CD1c-positive myeloid dendritic cell (primary cell): ENCODE results near the gene HSPB7.
"Not testable (repeated sequence)": the region's sequence is repeated elsewhere in the genome, so short reads cannot be mapped to it uniquely, and the experiment has no call there.

Experiments used
- DNase-seq: peaks from one replicate; pipeline ENCODE4 v3.0.0-alpha.2; 2016; ENCODE audit errors: extremely low spot score

The HSPB7 gene

DNA sequence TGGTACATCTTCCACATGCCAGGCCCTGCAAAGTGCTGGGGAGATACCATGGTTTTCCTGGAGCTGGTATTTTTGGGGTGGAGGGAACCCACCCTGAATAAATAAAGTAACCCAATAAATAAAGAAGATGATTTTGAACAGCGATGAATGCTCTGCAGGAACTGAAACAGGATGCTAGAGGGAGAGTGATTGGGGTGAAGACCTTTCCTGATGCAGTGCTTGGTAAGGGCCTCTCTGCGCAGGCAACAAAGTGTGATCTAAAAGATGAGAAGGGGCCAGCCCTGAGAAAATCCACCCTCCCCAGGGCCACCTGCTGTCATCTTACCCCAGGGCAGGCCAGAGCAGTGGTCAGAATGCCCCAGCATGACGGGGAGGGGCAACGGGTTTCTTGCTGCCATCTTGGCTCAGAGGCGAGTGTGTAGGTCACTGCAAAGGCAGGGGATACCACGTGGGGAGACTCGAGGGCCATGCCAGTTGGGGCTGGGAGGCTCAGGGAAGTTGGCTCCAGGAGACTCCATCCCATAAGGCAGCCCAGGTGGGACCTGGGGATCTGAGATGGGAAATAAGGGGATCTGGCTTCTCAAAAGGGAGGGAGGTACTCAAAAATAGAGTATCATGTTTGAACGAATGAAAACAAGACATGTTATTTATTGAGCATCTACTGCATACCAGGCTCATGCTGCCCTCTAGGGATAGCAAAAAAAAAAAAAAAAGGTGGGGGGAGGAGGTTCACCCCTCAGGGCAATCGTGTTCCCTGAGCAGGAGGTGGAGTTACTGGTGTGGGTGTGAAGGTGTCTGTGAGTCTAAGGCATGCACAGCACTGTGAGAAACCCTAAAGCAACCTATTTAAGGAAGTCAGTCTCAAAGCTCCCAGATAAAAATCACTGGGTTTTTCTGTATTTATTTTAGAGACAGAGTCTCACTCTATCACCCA lies 11.0 kb downstream of the HSPB7 start:
- no peak for DNase-seq

DNA sequence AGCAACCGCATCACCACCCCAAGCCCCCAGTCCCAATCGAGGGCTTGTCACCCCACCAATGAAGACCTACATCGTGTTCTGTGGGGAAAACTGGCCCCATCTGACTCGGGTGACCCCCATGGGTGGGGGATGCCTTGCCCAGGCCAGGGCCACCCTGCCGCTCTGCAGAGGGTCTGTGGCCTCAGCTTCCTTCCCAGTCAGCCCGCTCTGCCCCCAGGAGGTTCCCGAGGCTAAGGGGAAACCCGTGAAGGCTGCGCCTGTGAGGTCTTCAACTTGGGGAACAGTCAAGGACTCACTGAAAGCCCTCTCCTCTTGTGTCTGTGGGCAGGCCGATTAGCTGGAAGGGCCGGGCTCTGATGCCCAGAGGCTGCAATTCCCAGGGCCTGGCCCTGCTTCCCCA lies 11.8 kb downstream of the HSPB7 start:
- DNase-seq, result no peak

DNA sequence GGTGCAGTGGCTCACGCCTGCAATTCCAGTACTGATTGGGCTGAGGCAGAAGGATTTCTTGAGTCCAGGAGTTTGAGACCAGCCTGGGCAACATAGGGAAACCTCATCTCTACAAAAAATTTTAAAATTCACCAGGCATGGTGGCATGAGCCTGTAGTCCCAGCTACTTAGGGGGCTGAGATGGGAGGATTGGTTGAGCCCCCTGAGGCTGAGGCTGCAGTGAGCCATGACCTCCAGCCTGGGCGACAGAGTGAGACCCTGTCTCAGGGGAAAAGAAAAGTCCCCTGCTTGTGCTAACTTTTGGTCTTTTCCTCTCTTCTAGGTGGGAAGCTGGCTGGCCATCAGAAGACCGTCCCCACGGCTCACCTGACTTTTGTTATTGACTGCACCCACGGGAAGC lies 12.2 kb downstream of the HSPB7 start:
- no peak for DNase-seq

DNA sequence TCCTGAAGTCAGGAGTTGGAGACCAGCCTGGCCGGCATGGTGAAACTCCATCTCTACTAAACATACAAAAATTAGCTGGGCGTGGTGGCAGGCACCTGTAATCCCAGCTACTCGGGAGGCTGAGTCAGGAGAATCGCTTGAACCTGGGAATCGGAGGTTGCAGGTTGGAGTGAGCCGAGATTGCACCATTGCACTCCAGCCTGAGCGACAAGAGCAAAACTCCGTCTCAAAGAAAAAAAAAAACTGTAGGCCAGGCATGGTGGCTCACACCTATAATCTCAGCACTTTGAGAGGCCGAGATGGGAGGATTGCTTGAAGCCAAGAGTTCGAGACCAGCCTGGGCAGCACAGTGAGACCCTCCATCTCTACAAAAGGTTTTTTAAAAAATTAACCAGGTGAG lies 16.6 kb downstream of the HSPB7 start:
- DNase-seq, result not testable (repeated sequence)

DNA sequence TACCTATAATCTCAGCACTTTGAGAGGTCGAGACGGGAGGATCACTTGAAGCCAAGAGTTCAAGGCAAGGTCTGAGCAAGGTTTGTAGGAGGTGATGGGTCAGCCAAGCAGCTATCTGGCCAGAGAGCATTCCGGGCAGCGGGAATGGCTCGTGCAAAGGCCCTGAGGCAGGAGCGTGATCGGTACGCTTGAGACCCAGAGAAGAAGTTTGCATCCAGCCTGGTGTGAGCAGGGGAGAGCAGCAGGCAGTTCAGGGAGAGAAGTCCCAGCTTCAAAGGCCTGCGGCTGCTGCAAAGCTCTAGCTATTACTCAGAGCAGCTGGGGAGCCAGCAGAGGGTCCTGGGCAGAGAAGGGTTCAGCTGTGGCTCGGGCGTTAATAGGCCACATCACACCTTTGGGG lies 18.9 kb downstream of the HSPB7 start:
- DNase-seq, result no peak

DNA sequence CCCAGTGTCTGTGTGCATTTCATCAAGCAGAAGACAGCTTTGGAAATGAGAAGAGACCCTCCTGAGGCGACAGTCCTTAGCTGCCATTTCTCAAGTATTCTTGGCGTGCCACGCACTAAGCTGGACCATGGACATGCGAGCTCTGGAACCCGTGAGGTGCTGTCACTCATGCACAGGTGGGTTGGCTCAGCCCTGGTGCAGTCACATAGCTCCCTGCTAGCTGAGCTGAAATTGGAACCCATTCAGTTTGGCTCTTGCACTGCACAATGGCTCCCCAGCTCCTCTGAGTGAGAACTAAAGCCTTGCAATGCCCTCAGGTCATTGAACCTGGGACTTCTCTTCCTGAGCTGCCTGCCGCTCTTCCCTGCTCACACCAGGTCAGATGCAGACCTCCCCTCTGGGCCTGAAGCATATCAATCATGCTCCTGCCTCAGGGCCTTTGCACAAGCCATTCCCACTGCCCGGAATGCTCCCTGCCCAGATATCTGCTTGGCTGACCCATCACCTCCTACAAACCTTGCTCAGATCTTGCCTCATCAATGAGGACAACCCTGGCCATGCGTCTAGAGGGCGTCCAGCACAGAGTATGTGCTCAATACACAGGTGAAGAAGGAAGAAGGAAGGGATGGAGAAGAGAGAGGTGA lies 20.1 kb downstream of the HSPB7 start:
- no peak for DNase-seq

DNA sequence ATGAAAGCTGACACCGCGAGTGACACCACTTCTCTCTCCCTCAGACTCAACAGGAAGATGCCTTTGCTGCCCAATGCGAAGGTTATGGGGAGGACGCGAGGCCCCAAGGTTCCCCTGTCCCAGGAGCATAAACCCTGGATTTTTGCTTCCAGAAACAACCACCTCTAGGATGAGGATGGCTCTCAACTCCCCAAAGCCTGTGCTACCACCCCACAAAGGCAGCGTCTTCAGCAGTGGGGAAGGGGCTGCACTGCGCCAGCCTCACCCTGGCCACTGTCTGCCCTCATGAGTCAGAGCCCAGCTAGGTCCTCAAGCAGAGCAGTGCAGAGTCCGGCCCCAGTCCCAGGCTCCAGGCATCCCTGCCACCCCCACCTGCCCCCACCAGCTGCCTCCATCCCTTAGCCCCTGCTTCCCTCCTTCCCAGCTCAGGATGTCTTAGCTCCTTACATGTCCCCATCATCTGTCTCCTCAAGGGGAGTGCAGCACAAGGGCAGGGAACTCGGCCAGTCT lies 20.7 kb downstream of the HSPB7 start:
- no peak for DNase-seq

DNA sequence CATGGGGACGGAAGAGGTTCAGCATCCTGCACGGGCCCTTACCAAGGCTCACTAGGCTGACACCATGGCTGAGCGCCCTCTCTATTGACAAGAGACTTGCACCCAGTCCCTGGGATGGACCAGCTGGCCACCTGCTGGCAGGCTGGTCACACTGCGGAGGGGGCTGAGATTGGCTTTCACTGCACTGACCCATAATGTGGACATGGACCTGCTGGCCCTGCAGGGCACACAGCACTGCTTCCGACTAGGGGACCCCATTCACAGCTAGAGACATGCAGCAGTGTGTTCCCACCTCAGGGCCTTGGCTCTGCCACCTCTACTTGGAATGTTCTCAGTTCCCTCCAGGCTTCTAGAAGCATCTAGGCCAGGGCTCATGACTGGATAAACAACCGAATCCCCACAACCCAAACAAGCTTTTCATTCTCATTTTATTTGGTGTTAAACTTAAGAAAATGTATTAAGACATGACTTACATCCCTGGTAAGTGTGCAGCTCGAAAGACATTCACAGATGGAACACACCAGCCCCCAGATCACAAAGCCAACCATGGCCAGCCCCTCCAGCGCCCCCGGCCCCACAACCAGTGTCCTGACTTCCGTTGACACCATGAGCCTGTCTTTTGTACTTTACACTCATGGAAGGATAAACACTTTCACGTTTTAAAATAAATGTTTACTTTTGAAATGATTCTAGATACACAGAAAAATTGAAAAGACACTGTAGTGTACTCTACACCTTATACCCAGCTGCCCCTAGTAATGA lies 23.1 kb downstream of the HSPB7 start:
- peak; percentile 69 for DNase-seq

DNA sequence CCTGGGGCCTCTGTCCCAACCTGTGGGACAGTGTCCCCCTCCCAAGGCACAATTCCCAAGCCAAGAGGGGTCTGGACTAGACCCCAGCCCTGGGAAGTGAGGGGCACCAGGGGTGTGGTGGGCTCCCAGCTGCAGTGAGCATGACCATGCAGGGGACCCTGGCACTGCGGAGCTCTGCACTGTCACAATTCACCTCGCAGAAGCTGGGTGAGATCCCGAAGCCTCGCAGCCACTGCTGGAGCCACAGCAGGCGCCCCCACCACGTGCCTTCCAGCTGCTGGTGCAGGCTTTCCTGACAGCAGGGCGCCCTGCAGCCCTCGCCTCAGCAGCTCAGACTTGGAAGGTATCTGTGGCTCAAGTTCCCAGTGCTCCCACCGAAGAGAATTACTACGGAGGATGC lies 23.8 kb downstream of the HSPB7 start:
- no peak for DNase-seq

DNA sequence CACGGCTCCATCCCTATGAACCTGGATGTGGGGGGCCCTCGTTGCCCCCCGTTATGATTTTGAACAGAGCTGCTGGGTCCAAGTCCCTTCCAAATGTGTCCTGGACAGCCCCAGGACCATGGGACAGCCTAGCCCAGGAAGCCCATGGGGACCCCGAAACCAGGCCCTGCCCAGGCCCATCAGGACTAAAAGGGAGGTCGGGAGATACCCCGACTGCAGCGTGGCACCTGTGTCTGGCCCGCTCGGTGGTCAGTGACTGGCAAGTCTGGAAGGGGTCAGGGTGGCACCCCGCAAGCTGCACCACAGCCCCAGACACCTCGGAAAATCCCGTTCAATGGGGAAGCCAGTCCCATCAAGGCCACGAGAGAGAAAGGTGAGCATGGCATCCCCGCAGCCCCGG lies 24.2 kb downstream of the HSPB7 start:
- DNase-seq, result no peak

DNA sequence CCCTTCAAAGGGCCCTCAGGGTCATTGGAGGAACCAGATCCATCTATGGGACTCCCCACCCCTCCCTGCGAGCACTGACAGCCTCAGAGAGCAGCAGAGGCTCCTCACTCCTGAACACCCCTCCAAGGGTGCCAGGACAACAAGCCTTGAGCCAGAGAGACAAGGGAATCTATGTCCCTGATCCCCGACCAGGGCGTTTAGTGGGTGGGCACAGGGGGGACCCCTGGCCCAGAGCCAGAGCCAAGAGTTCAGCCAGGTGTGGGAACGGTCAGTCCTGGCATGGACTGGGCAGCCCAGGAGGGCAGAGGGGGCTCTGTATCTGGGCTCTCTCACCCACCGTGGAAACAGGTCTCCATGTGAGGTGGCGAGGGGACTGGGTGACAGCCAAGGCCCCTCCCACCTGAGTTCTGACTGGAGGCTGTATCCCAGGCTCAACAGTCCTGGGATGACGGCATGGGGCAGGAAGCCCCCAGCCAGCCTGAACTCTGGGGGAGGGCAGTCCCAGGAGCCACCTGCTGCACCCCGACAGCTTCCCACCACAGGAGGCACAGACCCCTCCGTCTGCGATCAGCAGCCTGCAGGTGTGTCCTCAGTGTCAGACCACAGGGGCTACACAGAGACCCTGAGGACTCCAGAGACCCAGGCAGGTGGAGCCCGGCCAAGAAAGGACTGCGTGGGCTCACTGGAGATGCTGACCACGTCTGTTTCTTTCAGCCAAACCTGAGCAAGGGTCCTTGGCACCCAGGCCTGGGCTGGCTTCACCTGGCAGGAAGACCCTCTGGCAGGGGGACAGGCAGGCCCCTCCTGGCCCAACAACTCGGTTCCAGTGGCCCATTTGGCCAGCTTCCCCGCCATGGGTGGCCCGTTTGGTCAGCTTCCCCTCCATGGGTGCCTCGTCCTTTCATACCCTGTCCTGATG lies 25.0 kb downstream of the HSPB7 start:
- no peak for DNase-seq

DNA sequence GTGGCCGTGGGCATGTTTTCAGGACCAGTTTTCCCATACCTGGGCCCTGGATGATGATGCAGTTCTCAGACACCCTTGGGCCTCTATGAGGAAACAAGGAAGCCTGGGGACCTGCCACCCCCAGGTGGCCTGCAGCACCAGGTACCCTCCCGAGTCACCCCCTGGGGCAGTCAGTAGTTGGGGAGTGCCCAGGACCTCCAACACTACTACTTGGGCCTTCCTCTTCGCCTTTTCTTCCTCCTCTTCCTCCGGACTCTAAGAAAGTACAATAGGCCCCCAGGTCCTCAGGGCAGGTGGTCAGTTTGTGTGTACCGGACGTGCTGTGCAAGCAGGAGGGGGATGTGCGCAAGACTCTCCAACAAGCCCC lies 25.7 kb downstream of the HSPB7 start:
- DNase-seq, result no peak

DNA sequence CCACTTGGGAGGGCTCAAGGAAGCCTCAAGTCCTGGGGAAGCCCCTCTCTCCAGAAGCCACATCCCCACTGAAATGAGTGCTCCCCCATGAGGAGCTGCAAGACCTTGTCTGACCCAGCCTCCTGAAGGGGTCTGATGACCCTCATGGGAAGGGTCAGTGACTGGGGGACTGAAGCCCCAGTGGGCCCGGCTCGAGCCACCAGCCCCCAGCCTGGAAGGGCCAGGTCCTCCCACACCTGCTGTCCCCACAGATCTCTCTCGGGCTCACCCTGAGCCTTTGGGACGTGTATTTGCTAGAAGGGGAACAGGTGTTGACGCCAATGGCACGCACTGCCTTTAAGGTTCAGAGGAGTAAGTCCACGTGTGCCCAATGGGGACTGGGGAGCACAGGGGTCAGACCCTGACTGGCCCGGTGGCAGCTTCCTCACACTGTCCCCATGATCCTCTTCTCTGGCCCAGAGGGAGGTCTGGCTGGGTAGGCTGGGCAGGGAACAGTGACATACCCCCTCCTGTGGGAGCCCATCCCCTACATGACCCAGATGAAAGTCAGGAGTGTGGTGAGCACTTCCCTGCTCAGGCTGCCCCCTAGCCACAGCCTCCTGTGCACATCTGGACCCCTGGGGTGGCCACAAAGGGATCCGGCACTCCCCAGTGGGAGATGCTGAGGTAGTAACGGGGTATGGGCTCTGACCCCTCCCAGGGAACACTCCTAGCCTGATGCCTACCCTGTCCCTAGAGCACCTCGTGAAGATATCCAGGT lies 26.2 kb downstream of the HSPB7 start:
- no peak for DNase-seq

DNA sequence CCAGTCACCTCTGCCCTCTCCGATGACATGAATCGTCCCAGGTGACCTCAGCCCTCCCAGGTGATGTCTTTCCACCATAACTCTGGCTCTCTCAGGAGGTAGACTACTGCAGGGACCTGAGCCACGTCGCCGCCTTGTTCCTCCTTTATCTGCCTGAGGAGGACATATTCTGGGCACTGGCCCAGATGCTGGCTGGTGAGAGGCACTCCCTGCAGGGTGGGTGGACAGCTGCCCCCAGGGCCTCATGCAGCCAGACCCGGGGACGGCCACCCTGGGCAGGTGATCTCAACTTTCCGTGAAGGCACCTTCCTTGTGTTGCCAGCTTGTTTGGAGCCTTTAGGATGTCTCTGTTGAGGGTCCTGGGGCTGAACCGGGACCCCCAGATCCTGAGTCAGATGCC lies 28.1 kb downstream of the HSPB7 start:
- DNase-seq, result no peak

DNA sequence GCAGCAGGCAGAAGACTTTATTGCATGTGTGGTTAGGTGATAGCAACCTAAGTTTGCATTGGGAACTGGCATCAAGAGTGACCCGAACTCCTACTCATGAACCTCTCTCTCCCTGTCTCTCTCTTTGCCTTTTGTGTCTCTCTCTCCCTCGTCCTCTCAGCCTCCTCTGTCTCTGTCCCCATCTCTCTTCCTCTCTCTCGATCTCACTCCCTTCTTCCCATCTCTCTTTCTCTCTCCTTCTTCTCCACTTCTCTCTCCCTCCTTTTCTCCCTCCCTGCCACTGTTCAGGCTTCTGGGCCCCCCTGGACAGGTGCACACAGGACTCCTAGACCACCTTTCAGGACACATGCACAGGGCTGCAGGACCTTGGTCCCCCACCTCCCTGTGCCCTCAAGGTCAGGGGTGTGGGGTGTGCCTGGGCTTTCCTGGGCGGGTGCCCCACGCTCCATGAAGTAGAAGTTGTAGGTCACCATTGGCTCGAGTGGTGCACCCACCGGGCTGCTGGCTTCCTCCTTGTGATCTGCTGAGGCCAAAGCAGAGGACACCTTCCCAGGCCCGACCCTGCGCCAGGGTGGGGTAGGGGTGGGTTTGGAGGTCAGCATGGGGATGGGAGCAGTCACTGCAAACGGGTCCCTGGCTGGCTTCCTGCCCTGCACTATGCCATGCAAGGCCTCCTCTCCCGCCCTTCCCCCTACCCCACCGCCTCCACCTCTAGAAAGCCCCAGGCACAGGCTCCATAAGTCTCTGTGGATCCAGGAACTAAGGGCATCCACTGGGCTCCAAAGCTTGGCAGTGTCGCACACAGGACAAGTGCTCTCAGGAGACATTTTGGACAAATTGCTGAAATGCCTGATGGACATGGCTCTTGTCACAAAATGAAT lies 28.7 kb downstream of the HSPB7 start:
- DNase-seq, result no peak

DNA sequence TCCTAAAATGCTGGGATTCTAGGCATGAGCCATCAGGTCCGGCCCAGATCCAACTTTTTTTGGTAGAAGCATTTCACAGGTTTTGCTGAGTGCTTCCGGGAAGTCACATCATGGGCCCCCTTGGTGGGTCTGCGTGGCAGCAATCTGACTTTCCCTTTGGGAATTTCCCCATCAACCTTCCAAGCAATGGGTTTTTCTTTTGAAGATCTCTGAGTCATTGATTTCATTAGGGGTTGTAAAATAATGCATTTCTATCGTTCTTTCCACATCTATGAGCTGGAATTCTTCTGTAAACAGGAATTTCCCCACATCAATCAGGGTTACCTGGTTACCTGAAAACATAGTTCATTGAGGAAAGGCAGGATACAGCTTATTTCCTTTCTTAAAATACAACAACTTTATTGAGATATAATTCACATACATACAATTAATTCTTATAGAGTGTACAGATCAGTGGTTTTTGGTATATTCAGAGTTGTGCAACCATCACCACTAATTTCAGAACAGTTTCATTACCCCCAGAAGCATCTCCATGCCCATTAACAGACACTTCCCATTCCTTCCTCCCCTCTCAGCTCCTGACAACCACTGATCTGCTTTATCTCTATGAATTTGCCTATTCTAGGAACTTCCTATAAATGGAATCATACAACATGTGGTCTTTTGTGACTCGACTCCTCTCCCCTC lies 32.1 kb downstream of the HSPB7 start:
- DNase-seq, result no peak

DNA sequence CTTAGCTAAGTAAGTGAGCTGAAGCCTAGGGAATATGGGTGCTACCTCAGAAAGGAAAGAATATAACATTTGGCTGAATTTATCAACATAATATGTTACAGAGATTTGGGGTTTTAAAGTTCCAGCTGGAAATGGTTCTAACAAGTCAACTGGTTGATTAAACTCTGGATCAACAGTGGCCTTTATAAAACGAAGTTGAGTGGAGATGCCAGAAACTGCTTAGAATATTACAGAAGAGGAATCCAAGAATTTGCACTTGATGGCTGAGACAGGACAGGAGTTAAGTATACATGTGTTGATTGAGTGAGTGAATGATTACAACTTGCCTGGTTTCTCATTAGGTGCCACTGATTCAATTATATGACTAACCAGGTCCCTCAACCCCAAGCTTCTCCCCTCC lies 34.6 kb downstream of the HSPB7 start:
- no peak for DNase-seq

DNA sequence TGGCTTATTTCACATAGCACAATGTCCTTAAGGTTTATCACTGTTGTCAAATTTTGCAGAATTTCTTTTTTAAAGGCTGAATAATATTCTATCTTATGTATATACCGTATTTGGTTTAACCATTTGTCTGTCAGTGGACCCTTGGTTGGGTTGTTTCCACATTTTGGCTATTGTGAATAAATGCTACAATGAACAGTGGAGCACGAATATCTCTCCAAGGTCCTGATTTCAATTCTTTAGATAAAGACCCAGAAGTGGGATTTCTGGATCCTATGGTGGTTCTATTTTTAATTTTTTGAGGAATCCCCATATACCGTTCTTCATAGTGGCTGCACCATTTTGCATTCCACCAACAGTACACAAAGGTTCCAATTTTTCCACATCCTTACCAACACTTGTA lies 36.2 kb downstream of the HSPB7 start:
- DNase-seq, result no peak

DNA sequence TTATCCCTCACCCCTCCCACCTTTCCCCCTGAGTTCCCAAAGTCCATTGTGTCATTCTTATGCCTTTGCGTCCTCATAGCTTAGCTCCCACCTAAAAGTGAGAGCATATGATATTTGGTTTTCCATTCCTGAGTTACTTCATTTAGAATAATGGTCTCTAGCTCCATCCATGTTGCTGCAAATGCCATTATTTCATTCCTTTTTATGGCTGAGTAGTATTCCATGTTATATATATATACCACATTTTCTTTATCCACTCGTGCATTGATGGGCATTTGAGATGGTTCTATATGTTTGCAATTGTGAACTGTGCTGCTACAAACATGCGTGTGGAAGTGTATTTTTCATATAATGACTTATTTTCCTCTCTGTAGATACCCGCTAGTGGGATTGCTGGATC lies 39.9 kb downstream of the HSPB7 start:
- DNase-seq, result not testable (repeated sequence)
